ENCODE results near the gene LINGO1. TPM values are rescaled to one million over a fixed set of nuclear protein-coding genes. Genes with fewer than 3 reads are reported as not detected.

LINGO1 gene
- total and polyA plus RNA-seq, 9 of the 15 experiments (the other 6 are each of a cell fraction or from before 2014, with no cell fraction given): 0.07 to 15.3 (median 2.1) TPM

DNA sequence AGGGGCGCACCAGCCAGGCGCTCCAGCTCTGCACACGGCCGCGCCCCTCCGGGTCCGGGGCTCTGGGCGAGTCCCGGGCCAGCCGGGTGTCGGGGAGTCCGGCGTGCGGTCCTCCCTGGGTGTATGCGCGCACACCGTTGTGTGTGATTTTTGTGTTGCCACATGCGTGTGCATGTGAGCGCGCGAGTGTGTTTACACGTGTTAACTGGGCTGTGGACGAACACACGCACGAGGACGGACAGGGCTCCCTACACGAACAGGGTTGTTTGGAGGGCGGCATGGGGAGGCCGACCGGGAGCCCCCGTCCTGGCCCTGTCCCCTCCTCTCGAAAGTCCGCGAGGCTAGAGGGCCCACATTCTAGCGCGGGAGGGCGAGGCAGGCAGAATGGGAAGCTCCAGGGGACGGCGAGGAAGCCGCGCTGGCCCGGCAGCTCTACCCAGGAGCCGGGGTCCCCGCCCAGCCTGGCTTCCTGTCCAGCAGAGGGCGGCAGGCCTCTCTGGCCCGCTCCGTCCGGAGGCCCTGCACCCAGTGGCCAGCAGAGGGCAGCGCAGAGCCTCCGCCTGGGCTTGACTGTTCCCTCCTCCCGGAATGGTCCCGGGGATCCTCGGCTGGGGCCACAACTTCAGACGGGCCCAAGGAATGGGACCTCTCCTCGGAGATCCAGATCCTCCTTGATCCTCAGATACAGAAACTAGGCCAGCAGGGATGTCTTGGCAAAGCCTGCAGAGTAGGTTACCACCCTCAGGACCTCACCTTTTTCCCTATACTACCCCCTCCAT lies 611 bp upstream of the LINGO1 start (continued):
- no peak for TF ChIP-seq MCM5 (IDR thresholded peaks at IDR 0.05; ENCODE audit: low read depth)
- no peak for TF ChIP-seq ZNF785 (CRISPR knock-in tag; IDR thresholded peaks at IDR 0.05)
- TF ChIP-seq SMAD1 (IDR thresholded peaks at IDR 0.05; ENCODE audit: low read depth, low read length, partially characterized antibody): no peak
- TF ChIP-seq, protein P1, sequence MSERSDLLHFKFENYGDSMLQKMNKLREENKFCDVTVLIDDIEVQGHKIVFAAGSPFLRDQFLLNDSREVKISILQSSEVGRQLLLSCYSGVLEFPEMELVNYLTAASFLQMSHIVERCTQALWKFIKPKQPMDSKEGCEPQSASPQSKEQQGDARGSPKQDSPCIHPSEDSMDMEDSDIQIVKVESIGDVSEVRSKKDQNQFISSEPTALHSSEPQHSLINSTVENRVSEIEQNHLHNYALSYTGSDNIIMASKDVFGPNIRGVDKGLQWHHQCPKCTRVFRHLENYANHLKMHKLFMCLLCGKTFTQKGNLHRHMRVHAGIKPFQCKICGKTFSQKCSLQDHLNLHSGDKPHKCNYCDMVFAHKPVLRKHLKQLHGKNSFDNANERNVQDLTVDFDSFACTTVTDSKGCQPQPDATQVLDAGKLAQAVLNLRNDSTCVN (CRISPR knock-in tag; IDR thresholded peaks at IDR 0.05): no peak
- no peak for TF ChIP-seq POU5F1 (IDR thresholded peaks at IDR 0.05; ENCODE audit: borderline replicate concordance, low read depth, low read length, partially characterized antibody)
- TF ChIP-seq, protein P2, sequence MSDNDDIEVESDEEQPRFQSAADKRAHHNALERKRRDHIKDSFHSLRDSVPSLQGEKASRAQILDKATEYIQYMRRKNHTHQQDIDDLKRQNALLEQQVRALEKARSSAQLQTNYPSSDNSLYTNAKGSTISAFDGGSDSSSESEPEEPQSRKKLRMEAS (CRISPR knock-in tag; IDR thresholded peaks at IDR 0.05): peak; percentile 88
- TF ChIP-seq, protein P3, sequence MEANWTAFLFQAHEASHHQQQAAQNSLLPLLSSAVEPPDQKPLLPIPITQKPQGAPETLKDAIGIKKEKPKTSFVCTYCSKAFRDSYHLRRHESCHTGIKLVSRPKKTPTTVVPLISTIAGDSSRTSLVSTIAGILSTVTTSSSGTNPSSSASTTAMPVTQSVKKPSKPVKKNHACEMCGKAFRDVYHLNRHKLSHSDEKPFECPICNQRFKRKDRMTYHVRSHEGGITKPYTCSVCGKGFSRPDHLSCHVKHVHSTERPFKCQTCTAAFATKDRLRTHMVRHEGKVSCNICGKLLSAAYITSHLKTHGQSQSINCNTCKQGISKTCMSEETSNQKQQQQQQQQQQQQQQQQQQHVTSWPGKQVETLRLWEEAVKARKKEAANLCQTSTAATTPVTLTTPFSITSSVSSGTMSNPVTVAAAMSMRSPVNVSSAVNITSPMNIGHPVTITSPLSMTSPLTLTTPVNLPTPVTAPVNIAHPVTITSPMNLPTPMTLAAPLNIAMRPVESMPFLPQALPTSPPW (CRISPR knock-in tag; IDR thresholded peaks at IDR 0.05): peak; percentile 54
- TF ChIP-seq, protein P4, sequence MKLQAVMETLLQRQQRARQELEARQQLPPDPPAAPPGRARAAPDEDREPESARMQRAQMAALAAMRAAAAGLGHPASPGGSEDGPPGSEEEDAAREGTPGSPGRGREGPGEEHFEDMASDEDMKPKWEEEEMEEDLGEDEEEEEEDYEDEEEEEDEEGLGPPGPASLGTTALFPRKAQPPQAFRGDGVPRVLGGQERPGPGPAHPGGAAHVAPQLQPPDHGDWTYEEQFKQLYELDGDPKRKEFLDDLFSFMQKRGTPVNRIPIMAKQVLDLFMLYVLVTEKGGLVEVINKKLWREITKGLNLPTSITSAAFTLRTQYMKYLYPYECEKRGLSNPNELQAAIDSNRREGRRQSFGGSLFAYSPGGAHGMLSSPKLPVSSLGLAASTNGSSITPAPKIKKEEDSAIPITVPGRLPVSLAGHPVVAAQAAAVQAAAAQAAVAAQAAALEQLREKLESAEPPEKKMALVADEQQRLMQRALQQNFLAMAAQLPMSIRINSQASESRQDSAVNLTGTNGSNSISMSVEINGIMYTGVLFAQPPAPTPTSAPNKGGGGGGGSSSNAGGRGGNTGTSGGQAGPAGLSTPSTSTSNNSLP (IDR thresholded peaks at IDR 0.05; ENCODE audit: borderline replicate concordance, low read depth, low read length): no peak
- TF ChIP-seq, protein P5, sequence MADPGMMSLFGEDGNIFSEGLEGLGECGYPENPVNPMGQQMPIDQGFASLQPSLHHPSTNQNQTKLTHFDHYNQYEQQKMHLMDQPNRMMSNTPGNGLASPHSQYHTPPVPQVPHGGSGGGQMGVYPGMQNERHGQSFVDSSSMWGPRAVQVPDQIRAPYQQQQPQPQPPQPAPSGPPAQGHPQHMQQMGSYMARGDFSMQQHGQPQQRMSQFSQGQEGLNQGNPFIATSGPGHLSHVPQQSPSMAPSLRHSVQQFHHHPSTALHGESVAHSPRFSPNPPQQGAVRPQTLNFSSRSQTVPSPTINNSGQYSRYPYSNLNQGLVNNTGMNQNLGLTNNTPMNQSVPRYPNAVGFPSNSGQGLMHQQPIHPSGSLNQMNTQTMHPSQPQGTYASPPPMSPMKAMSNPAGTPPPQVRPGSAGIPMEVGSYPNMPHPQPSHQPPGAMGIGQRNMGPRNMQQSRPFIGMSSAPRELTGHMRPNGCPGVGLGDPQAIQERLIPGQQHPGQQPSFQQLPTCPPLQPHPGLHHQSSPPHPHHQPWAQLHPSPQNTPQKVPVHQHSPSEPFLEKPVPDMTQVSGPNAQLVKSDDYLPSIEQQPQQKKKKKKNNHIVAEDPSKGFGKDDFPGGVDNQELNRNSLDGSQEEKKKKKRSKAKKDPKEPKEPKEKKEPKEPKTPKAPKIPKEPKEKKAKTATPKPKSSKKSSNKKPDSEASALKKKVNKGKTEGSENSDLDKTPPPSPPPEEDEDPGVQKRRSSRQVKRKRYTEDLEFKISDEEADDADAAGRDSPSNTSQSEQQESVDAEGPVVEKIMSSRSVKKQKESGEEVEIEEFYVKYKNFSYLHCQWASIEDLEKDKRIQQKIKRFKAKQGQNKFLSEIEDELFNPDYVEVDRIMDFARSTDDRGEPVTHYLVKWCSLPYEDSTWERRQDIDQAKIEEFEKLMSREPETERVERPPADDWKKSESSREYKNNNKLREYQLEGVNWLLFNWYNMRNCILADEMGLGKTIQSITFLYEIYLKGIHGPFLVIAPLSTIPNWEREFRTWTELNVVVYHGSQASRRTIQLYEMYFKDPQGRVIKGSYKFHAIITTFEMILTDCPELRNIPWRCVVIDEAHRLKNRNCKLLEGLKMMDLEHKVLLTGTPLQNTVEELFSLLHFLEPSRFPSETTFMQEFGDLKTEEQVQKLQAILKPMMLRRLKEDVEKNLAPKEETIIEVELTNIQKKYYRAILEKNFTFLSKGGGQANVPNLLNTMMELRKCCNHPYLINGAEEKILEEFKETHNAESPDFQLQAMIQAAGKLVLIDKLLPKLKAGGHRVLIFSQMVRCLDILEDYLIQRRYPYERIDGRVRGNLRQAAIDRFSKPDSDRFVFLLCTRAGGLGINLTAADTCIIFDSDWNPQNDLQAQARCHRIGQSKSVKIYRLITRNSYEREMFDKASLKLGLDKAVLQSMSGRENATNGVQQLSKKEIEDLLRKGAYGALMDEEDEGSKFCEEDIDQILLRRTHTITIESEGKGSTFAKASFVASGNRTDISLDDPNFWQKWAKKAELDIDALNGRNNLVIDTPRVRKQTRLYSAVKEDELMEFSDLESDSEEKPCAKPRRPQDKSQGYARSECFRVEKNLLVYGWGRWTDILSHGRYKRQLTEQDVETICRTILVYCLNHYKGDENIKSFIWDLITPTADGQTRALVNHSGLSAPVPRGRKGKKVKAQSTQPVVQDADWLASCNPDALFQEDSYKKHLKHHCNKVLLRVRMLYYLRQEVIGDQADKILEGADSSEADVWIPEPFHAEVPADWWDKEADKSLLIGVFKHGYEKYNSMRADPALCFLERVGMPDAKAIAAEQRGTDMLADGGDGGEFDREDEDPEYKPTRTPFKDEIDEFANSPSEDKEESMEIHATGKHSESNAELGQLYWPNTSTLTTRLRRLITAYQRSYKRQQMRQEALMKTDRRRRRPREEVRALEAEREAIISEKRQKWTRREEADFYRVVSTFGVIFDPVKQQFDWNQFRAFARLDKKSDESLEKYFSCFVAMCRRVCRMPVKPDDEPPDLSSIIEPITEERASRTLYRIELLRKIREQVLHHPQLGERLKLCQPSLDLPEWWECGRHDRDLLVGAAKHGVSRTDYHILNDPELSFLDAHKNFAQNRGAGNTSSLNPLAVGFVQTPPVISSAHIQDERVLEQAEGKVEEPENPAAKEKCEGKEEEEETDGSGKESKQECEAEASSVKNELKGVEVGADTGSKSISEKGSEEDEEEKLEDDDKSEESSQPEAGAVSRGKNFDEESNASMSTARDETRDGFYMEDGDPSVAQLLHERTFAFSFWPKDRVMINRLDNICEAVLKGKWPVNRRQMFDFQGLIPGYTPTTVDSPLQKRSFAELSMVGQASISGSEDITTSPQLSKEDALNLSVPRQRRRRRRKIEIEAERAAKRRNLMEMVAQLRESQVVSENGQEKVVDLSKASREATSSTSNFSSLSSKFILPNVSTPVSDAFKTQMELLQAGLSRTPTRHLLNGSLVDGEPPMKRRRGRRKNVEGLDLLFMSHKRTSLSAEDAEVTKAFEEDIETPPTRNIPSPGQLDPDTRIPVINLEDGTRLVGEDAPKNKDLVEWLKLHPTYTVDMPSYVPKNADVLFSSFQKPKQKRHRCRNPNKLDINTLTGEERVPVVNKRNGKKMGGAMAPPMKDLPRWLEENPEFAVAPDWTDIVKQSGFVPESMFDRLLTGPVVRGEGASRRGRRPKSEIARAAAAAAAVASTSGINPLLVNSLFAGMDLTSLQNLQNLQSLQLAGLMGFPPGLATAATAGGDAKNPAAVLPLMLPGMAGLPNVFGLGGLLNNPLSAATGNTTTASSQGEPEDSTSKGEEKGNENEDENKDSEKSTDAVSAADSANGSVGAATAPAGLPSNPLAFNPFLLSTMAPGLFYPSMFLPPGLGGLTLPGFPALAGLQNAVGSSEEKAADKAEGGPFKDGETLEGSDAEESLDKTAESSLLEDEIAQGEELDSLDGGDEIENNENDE (IDR thresholded peaks at IDR 0.05; ENCODE audit: low read depth, low read length): no peak
- TF ChIP-seq GABPA (tag; conservative IDR thresholded peaks at IDR 0.05; ENCODE audit: low read depth): no peak
